ENCODE data around the gene SSBP4. TPM values are rescaled to one million over a fixed set of nuclear protein-coding genes. Genes with fewer than 3 reads are reported as not detected.

SSBP4 gene
- total and polyA plus RNA-seq, 4 donors = 31.7 to 95.3 (median 72.4) TPM

DNA sequence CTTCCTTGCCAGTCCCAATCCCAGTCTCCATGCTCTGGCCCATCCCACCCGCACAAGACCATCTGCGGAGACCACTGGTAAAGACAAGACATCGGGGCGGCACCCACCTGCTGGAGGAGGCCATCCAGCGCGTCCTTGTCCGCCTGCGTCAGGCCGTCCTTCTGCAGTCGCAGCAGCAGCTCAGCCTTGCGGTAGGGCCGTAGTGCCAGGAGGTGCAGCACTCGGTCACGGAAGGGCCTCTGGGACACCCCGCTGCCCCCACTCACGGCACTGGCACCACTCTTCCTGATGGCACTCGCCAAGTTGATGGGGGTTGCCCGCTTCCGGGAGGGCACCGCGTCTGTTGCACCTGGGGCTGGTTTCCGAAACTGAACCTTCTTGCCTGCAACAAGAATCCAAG lies 42.3 kb downstream of the SSBP4 start:
- H3K4me1 ChIP-seq (ENCODE audit: control insufficient read depth in 5 of 5, insufficient read depth in 5 of 5, low read length in 5 of 5) = peaks cover 3 to 39% (median 16%) of the 10 kb centered on the region in 5 donors
- H3K9ac ChIP-seq (ENCODE audit: insufficient read depth in 1 of 2, low read length in 2 of 2) = no peak overlapping the region
- TF ChIP-seq, protein P1, sequence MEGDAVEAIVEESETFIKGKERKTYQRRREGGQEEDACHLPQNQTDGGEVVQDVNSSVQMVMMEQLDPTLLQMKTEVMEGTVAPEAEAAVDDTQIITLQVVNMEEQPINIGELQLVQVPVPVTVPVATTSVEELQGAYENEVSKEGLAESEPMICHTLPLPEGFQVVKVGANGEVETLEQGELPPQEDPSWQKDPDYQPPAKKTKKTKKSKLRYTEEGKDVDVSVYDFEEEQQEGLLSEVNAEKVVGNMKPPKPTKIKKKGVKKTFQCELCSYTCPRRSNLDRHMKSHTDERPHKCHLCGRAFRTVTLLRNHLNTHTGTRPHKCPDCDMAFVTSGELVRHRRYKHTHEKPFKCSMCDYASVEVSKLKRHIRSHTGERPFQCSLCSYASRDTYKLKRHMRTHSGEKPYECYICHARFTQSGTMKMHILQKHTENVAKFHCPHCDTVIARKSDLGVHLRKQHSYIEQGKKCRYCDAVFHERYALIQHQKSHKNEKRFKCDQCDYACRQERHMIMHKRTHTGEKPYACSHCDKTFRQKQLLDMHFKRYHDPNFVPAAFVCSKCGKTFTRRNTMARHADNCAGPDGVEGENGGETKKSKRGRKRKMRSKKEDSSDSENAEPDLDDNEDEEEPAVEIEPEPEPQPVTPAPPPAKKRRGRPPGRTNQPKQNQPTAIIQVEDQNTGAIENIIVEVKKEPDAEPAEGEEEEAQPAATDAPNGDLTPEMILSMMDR (IDR thresholded peaks at IDR 0.05; ENCODE audit: control extremely low read depth, extremely low read depth) = no peak
- peaks cover 0 to 54% (median 17%) of the 10 kb centered on the region in 4 donors for H3K36me3 ChIP-seq (ENCODE audit: control insufficient read depth in 4 of 4, insufficient read depth in 4 of 4, low read length in 4 of 4)
- no peaks in the 10 kb centered on the region for H3K9me3 ChIP-seq (ENCODE audit: control insufficient read depth in 4 of 4, insufficient read depth in 3 of 4, low read length in 3 of 4)
- peak overlapping the region in 1 of 2 donors; percentile 26 for H3K27ac ChIP-seq (ENCODE audit: low read depth in 1 of 2, low read length in 1 of 2)
- ATAC-seq (ENCODE audit: insufficient read depth, low FRiP score) = no peak
- no peak for DNase-seq
- no peaks in the 10 kb centered on the region for H3K27me3 ChIP-seq (ENCODE audit: control insufficient read depth in 3 of 3, insufficient read depth in 3 of 3, low read length in 2 of 3)
- WGBS, 2 donors = 96 to 98% methylated on average over 22 of the region's 22 CpGs
- H3K4me3 ChIP-seq = no peak overlapping the region

DNA sequence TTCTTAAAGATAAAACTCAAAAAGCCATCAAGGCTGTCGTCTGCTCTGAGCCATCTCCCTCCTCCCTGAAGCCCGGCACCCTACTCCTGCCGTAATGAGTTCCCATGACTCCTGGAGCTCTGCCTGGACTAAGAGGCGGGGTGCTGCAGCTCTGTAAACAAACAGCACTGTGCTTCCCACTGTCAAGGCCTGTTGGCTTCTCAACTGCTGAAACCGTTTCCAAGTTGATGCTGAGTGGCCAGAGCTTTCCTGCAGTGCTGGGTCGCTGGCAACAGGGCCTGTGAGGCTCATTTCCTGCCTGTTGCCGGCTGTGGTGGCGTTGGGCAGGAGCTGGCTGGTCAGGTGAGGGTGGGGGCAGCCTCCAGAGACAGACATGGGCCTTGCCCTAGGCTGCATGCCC lies 45.4 kb downstream of the SSBP4 start:
- Histone ChIP-seq H3K27ac (ENCODE audit: low read depth in 1 of 2, low read length in 1 of 2) (peak overlapping the region; percentile 47 to 89), H3K9ac (ENCODE audit: insufficient read depth in 1 of 2, low read length in 2 of 2) (peak overlapping the region; percentile 4 to 57), H3K36me3 (ENCODE audit: control insufficient read depth in 4 of 4, insufficient read depth in 4 of 4, low read length in 4 of 4) (peaks cover 0 to 30% (median 12%) of the 10 kb centered on the region in 4 donors), H3K27me3 (ENCODE audit: control insufficient read depth in 3 of 3, insufficient read depth in 3 of 3, low read length in 2 of 3) (no peaks in the 10 kb centered on the region), H3K4me1 (ENCODE audit: control insufficient read depth in 5 of 5, insufficient read depth in 5 of 5, low read length in 5 of 5) (peaks cover 3 to 34% (median 18%) of the 10 kb centered on the region in 5 donors), H3K4me3 (no peak overlapping the region), H3K9me3 (ENCODE audit: control insufficient read depth in 4 of 4, insufficient read depth in 3 of 4, low read length in 3 of 4) (no peaks in the 10 kb centered on the region)
- TF ChIP-seq, protein P1 (IDR thresholded peaks at IDR 0.05; ENCODE audit: control extremely low read depth, extremely low read depth) = no peak
- DNase-seq (peak; percentile 91 to 98 (median 95)), ATAC-seq (ENCODE audit: insufficient read depth, low FRiP score) (peak; percentile 32)
- 19 to 20% methylated on average over 8 of the region's 8 CpGs for WGBS, 2 donors

DNA sequence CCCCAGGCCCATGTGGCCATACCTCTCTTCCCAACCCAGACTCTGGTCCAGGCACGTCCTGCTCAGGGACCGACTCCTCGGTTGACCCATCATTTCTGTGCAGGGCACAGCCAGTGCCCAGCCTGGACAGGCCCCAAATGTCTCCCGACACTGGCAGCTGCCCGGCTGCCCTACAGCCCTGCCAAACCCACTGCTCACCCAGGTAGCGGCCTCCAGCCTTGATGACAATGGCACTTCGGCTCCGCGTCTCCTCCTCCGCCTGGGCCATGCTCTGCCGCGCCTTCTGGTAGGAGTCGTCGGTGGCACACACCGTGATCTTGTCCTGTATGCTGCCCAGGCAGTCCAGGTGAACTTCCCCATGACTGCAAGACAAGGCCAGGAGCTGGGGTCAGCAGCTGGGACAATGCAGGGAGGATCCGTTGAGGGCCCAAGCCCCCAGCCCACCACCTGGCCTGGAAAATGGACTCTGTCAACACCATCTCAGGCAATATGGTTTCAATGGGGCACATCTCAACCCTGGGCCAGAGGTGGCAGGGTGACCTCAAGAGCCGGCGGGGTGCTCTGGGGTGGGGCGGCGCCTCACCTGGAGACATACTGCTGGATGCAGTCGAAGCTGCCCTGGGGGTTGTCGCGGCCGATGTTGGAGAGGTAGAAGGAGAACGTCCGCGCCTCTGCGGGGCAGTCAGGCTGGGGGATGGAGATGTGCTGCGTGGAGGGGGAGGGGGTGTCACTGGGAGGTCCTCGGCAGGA lies 46.2 kb downstream of the SSBP4 start:
- H3K4me1 ChIP-seq (ENCODE audit: control insufficient read depth in 5 of 5, insufficient read depth in 5 of 5, low read length in 5 of 5) = peaks cover 0 to 26% (median 18%) of the 10 kb centered on the region in 5 donors

More for the DNA sequence above, 46.2 kb downstream of the SSBP4 start:
- no peak for ATAC-seq (ENCODE audit: insufficient read depth, low FRiP score)
- peak overlapping the region; percentile 47 to 89 for H3K27ac ChIP-seq (ENCODE audit: low read depth in 1 of 2, low read length in 1 of 2)
- no peak overlapping the region for H3K4me3 ChIP-seq
- no peak for DNase-seq
- H3K9ac ChIP-seq (ENCODE audit: insufficient read depth in 1 of 2, low read length in 2 of 2) = peak overlapping the region; percentile 4 to 57
- TF ChIP-seq, protein P1 (IDR thresholded peaks at IDR 0.05; ENCODE audit: control extremely low read depth, extremely low read depth) = no peak
- no peaks in the 10 kb centered on the region for H3K9me3 ChIP-seq (ENCODE audit: control insufficient read depth in 4 of 4, insufficient read depth in 3 of 4, low read length in 3 of 4)
- no peaks in the 10 kb centered on the region for H3K27me3 ChIP-seq (ENCODE audit: control insufficient read depth in 3 of 3, insufficient read depth in 3 of 3, low read length in 2 of 3)
- H3K36me3 ChIP-seq (ENCODE audit: control insufficient read depth in 4 of 4, insufficient read depth in 4 of 4, low read length in 4 of 4) = peaks cover 0 to 25% (median 10%) of the 10 kb centered on the region in 4 donors
- 91 to 92% methylated on average over 29 to 30 of the region's 30 CpGs for WGBS, 2 donors
